Panc1 (cell line): ENCODE results near the gene GPC6. TPM values are rescaled to one million over a fixed set of nuclear protein-coding genes. Genes with fewer than 3 reads are reported as not detected.

Experiments
- ATAC-seq: fragments of 200-7000 bp; cut with Tn5 transposase; 2 replicates; pipeline ENCODE4 v1.9.1; 2020; ENCODE audit warnings: mild to moderate bottlenecking, moderate library complexity
- BruUV-seq: library from RNA; stranded (reverse); fragments of 400-500 nt; replicated peaks from 2 replicates; lab custom pipeline; 2021; lab: Mats Ljungman, UMichigan
- CTCF ChIA-PET: fragments of 300-600 bp; sonication (Branson Sonifier 250); formaldehyde crosslinking; loops from one replicate; lab custom pipeline; 2022; ENCODE audit warnings: antibody characterized with exemption; lab: Charles Lee
- POLR2A ChIA-PET: fragments of 300-600 bp; sonication (Branson Sonifier 250); formaldehyde crosslinking; loops from one replicate; lab custom pipeline; 2022; ENCODE audit warnings: antibody characterized with exemption; lab: Charles Lee
- DNase-seq: peaks from one replicate; pipeline ENCODE4 v3.0.0-alpha.2; 2010; ENCODE audit warnings: low read depth, low spot score
- H3K27ac ChIP-seq: 2 replicates; pipeline ENCODE4 v1.5.1; 2011; ENCODE audit warnings: mild to moderate bottlenecking, low read length, inconsistent platforms
- H3K27me3 ChIP-seq: fragments of 200-500 bp; sonication (Bioruptor generic); 2 replicates; pipeline ENCODE4 v1.6.0; 2014; ENCODE audit warnings: low read length, inconsistent platforms; ENCODE audit not compliant: control insufficient read depth, insufficient read depth
- H3K36me3 ChIP-seq: fragments of 200-500 bp; sonication (Bioruptor generic); 2 replicates; pipeline ENCODE4 v1.5.1; 2014; ENCODE audit warnings: inconsistent platforms, mild to moderate bottlenecking, low read length, moderate library complexity; ENCODE audit not compliant: control insufficient read depth, insufficient read depth
- H3K4me1 ChIP-seq: 2 replicates; pipeline ENCODE4 v1.5.1; 2011; ENCODE audit warnings: inconsistent platforms, mild to moderate bottlenecking, low read length, moderate library complexity; ENCODE audit not compliant: control insufficient read depth, insufficient read depth
- H3K4me3 ChIP-seq, 2 experiments: 2 replicates each; pipeline ENCODE4 v1.5.1; 2011 to 2012; ENCODE audit warnings: low read depth in 2 of 2, low read length in 2 of 2, mild to moderate bottlenecking in 2 of 2, inconsistent platforms in 1 of 2, moderate library complexity in 1 of 2
- H3K9me3 ChIP-seq: fragments of 200-500 bp; sonication (Bioruptor generic); 2 replicates; pipeline ENCODE4 v1.5.1; 2014; ENCODE audit warnings: low read depth, mild to moderate bottlenecking, inconsistent platforms, low read length, moderate library complexity; ENCODE audit not compliant: control insufficient read depth, insufficient read depth
- POLR2AphosphoS5 ChIP-seq: IDR thresholded peaks from 2 replicates; pipeline ENCODE4 v1.6.1; 2012; ENCODE audit warnings: mild to moderate bottlenecking, low read depth, low read length, moderate library complexity
- SIN3A ChIP-seq: IDR thresholded peaks from 2 replicates; pipeline ENCODE4 v1.6.1; 2012; ENCODE audit warnings: low read depth, mild to moderate bottlenecking, low read length, moderate library complexity, borderline replicate concordance; ENCODE audit not compliant: insufficient read depth
- TCF7L2 ChIP-seq: IDR thresholded peaks from 2 replicates; pipeline ENCODE4 v1.6.1; 2011; ENCODE audit warnings: mild to moderate bottlenecking, low read depth, low read length, inconsistent platforms
- in situ Hi-C: cut with HindIII; loops from 2 replicates; pipeline ENCODE4 v1.10.0; 2016; ENCODE audit warnings: low sequenced_read_pairs, low pct_unique_long_range_greater_than_20kb
- intact Hi-C: fragments of 100-400 bp; cut with micrococcal nuclease; formaldehyde crosslinking; loops from one replicate; pipeline ENCODE4 v1.10.0; 2022; ENCODE audit not compliant: unreplicated experiment
- total RNA-seq: library from RNA; stranded (reverse); gene quantifications from one replicate; pipeline ENCODE4 v1.2.1, GENCODE V29; 2021; ENCODE audit not compliant: unreplicated experiment
- TF ChIP-seq, protein P1 (sequence below), 2 experiments: IDR thresholded peaks; 2 replicates each; pipeline ENCODE4 v1.6.1; 2011 to 2012; ENCODE audit warnings: low read depth in 2 of 2, control low read depth in 1 of 2, low read length in 1 of 2, mild to moderate bottlenecking in 1 of 2, moderate library complexity in 1 of 2; ENCODE audit not compliant: insufficient read depth in 1 of 2
- TF ChIP-seq, protein P2 (sequence below): fragments of 450-650 bp; IDR thresholded peaks from 2 replicates; pipeline ENCODE4 v1.5.1; 2017; ENCODE audit warnings: mild to moderate bottlenecking

Gene GPC6
- total RNA-seq, 1 experiment from 2014 or later = 4.8 TPM

- intact Hi-C loops = no loop called here
- DNase-seq = no peak
- no peak overlapping the region for H3K27ac ChIP-seq
- no peaks in the 10 kb centered on the region for H3K36me3 ChIP-seq
- H3K4me3 ChIP-seq = no peak overlapping the region
- H3K9me3 ChIP-seq = no peaks in the 10 kb centered on the region
- no peaks in the 10 kb centered on the region for H3K4me1 ChIP-seq
- ChIA-PET POLR2A (no interaction called here), CTCF (no interaction called here)
- in situ Hi-C loops = no loop called here
- BruUV-seq = no TSS peak
- no peak for ATAC-seq
- TF ChIP-seq, protein P1, sequence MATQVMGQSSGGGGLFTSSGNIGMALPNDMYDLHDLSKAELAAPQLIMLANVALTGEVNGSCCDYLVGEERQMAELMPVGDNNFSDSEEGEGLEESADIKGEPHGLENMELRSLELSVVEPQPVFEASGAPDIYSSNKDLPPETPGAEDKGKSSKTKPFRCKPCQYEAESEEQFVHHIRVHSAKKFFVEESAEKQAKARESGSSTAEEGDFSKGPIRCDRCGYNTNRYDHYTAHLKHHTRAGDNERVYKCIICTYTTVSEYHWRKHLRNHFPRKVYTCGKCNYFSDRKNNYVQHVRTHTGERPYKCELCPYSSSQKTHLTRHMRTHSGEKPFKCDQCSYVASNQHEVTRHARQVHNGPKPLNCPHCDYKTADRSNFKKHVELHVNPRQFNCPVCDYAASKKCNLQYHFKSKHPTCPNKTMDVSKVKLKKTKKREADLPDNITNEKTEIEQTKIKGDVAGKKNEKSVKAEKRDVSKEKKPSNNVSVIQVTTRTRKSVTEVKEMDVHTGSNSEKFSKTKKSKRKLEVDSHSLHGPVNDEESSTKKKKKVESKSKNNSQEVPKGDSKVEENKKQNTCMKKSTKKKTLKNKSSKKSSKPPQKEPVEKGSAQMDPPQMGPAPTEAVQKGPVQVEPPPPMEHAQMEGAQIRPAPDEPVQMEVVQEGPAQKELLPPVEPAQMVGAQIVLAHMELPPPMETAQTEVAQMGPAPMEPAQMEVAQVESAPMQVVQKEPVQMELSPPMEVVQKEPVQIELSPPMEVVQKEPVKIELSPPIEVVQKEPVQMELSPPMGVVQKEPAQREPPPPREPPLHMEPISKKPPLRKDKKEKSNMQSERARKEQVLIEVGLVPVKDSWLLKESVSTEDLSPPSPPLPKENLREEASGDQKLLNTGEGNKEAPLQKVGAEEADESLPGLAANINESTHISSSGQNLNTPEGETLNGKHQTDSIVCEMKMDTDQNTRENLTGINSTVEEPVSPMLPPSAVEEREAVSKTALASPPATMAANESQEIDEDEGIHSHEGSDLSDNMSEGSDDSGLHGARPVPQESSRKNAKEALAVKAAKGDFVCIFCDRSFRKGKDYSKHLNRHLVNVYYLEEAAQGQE (IDR thresholded peaks at IDR 0.05; ENCODE audit: insufficient read depth in 1 of 2, low read depth in 2 of 2, low read length in 1 of 2) = no peak
- no peak for TF ChIP-seq POLR2AphosphoS5
- no peak for TF ChIP-seq TCF7L2
- TF ChIP-seq, protein P2, sequence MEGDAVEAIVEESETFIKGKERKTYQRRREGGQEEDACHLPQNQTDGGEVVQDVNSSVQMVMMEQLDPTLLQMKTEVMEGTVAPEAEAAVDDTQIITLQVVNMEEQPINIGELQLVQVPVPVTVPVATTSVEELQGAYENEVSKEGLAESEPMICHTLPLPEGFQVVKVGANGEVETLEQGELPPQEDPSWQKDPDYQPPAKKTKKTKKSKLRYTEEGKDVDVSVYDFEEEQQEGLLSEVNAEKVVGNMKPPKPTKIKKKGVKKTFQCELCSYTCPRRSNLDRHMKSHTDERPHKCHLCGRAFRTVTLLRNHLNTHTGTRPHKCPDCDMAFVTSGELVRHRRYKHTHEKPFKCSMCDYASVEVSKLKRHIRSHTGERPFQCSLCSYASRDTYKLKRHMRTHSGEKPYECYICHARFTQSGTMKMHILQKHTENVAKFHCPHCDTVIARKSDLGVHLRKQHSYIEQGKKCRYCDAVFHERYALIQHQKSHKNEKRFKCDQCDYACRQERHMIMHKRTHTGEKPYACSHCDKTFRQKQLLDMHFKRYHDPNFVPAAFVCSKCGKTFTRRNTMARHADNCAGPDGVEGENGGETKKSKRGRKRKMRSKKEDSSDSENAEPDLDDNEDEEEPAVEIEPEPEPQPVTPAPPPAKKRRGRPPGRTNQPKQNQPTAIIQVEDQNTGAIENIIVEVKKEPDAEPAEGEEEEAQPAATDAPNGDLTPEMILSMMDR = no peak
- TF ChIP-seq SIN3A = no peak
- no peaks in the 10 kb centered on the region for H3K27me3 ChIP-seq
Observed at GRCh38 chr13:93289842-93290241, 63.2 kb downstream of the GPC6 start.

DNA sequence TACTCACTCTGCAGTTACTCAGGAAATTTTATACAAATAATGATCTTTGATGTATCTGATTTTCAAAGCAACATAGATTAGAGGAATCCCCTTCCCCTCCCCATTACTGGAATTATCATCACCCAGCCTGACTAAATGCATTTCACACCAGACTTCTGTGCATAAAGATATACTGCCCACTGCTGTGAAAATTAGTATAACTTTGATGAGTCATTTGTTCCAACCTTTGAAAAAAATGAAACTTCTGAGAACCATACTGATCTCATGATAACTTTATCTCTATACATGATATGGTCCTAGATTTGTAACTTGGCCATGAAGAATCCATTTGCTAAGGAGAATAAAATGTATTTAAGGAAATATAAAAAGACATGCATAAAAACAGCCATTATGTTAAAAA, 63.9 kb downstream of the GPC6 start:
- CTCF ChIA-PET = no interaction called here
- no peaks in the 10 kb centered on the region for H3K4me1 ChIP-seq
- no peak overlapping the region for H3K27ac ChIP-seq
- TF ChIP-seq SIN3A (no peak), POLR2AphosphoS5 (no peak)
- TF ChIP-seq, protein P1 (IDR thresholded peaks at IDR 0.05; ENCODE audit: insufficient read depth in 1 of 2, low read depth in 2 of 2, low read length in 1 of 2) = no peak
- TF ChIP-seq, protein P2 = no peak
- in situ Hi-C loops = no loop called here
- H3K4me3 ChIP-seq = no peak overlapping the region
- intact Hi-C loops = no loop called here
- POLR2A ChIA-PET = no interaction called here
- no peak for DNase-seq
- ATAC-seq = no peak
- H3K9me3 ChIP-seq = no peaks in the 10 kb centered on the region
- no peaks in the 10 kb centered on the region for H3K36me3 ChIP-seq
- no TSS peak for BruUV-seq
- H3K27me3 ChIP-seq = no peaks in the 10 kb centered on the region
